GM21576 (cell line): ENCODE data around the gene ABCF2.

Experiments used
- ATAC-seq: cut with Tn5 transposase; IDR thresholded peaks from one replicate; pipeline ENCODE4 v1.9.1; 2021; ENCODE audit warnings: mild to moderate bottlenecking, moderate library complexity; ENCODE audit not compliant: unreplicated experiment

Gene ABCF2

DNA sequence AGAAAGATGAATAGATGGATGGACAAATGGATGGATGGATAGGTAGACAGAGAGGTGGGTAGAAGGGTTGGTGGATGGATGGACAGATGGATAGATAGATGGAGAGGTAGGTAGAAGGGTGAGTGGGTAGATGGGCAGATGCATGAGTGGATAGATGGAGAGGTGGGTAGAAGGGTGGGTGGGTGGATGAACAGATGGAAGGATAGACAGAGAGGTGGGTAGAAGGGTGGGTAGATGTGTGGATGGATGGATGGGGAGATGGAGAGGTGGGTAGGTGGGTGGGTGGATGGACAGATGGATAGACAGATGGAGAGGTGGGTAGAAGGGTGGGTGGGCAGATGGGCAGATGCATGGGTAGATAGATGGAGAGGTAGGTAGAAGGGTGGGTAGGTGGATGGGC, 29.1 kb downstream of the ABCF2 start:
- ATAC-seq = no peak

DNA sequence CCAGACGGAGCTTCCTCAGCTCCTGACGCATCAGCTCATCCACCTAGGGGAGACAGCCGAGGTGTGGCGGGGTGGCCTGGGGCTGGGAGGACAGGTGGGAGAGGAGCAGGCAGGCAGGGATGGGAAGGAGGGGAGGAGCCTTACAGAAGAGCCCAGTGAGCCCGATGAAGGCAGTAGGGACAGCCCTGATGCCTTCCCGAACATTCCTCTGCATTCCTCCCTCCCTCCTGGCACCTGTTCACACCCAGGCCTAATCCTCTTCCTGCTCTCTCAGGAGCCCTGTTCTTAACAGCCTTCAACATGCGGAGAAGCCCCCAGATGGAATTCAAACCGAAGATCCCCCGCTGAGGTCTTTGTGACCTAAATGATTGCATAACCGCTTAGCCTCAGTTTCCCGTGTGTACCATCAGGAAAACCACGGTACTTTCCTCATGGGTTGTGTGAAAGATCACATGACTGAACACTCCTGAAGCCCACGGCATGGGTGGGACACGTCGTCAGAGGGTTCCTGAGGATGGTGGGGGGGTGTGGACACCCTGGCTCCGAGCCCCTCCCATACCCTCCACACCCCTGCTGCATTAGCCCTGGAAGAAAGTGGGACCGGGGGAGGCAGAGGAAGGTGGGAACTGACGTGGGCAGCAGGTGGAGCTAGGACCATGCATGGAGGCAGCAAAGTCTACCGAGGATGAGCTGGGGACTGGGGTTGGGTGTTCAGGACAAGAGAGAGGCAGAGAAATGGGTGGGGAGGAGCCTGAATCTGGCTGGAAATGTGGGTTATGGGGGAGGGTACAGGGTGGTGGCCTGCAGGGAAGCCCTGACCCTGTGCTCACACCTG, 31.2 kb downstream of the ABCF2 start:
- no peak for ATAC-seq

DNA sequence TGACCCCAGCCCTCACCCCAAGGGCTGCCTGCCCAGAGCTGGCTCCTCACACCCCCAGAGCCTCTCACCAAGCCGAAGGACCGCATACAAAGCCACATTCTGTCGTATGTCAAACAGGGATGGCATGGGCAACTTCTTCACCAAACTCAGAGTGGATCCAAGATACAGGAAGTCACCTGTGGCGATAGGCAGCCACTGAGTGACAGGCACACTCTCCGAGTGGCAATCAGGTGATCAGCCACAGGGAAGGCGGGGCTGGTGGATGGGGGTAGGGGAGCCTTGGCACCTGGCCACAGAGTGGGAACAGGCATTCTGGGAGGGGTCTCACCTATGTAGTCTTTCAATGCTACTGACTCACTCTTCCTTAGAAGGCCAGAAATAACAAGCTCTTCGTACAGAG, 32.8 kb downstream of the ABCF2 start:
- no peak for ATAC-seq

DNA sequence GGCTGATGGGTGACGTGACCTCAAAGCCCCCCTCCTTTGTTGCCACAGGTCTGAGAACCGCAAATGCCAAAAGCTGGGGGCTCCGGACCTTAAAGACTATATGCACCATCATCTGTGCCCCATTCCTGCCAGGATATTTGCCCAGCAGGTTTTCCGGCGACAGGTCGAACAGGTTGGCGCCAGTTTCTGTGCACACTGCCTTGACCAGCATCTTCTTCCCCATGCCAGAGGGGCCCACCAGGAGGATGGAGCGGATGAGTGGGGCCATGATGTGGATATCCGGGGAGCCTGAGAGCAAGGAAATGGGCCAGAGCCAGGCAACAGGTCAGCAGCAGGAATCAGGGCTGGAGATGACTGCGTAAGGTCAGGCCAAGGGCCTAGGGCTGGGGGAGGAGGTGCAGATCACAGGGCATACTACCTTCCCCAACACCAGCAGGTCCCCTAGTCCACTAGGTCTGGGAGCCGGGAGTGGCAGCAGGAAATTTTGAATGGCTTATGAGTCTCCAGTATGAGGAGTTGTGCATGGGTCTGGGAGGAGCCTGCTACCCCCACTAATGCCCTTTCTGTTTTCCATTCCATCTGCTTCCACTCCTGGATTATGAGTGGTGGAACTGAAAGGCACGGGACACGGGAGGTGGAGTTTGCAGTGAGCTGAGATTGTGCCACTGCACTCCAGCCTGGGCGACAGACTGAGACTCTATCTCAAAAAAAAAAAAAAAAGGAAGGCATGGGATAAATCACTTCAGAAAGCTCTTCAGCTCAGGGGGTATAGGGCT, 33.6 kb downstream of the ABCF2 start:
- no peak for ATAC-seq

DNA sequence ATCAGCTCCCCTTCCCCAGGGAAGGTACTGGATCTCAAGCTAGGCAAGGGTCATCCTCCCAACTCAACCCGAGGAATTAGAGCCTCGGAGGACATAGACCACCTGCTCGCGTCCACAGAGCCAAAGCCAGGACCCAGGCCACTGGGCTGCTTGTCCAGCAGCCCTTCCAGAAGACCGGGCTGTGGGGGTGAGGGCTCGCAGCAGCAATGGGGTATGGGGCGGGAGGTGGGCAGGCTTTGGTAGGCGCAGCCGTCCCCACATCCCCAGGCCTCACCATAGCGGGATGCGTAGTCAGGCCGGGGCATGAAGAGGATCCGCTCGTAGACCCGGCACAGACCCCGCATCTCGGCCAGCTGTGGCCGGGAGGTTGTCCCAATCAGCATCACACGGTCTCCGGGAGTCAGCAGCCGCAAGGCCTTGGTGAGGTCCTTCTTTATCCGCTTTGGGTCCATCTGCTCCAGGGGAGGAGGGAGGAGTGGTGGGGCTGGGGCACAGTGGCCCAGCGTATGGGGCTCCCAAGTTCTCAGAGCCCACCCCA, 34.9 kb downstream of the ABCF2 start:
- ATAC-seq = no peak

DNA sequence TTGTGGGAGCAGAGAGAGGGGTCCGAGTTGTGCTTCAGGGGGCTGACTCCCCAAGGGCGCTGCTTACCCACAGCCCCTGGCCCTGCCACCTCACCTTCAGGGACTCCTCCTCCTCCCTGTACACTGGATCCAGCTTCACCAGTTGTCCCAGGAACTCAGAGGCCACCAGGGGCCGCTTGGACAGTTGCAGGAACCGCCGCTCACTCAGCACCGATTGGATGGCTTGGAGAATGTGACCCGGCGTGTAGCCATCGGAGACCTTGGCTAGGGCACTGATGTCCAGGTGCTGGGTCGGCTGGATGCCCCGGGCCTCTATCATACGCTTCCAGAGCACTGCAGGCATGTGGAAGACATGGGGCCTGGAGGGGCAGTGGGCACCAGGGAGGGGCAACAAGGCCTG, 35.5 kb downstream of the ABCF2 start:
- ATAC-seq = no peak

DNA sequence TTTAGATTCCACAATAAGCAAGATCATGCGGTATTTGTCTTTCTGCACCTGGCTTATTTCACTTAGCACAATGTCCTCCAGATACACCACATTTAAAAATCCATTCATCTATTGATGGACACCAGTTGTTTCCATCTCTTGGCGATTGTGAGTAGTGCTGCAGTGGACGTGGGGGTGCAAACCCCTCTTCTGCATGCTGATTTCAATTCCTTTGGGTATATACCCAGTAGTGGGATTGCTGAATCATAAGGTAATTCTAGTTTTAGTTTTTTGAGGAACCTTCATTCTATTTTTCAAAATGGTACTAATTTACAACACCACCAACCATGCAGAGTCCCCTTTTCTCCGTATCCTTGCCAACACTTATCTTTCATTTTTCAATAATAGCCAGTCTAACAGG, 38.0 kb downstream of the ABCF2 start:
- ATAC-seq = no peak

DNA sequence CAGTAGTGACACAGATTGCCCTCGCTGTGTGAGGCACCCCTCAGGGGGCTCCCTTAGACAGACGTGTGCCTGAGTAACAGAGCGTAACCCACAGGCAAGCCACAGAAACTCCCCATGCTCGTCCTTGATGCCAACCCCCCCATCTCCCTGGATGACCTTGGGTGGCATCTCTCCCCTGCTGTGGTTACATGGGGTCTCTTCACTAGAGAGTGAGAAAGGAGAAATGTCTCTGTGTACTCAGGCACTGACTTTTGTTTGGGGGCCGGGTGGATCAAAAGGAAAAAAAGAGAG, 38.8 kb downstream of the ABCF2 start:
- no peak for ATAC-seq

DNA sequence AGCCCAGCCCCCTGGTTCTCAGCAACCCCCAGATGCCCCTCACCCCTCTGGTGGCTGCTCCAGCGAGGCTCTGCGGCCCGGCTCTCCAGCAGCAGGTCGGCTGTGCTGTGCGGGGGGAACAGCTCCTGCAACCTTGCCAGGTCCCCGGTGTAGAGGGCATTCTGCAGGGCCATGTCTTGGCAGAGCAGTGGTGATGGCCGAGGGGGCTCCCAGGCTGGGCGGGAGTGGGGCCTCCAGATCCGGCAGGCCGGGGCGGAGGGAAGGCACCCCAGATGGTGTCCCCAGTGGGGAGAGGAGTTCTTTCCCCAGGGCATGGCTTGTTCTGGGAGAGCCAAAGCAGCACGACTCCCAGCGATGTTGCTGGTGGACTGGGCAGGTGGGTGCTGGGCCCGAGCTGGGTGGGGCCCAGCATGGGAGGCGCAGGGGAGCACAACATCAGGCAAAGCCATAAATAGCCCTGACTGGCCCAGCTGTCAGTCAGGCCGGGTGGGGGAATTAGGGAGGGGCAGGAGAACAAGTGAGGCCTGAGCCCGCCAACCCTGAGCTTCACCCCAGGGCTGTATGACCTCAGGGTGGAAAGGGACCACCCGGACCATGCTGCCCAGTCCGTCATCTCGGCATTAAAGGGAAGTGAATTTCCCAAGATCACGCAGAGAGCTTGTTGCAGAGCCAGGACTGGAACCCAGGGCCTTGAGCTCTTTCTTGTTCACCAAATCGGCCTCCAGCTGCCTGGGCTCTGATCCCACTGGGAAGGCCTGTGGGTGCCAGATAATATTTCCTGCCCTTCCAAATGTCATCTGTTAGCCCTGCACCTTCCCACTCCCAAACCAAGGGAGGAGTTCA, 39.4 kb downstream of the ABCF2 start:
- no peak for ATAC-seq

DNA sequence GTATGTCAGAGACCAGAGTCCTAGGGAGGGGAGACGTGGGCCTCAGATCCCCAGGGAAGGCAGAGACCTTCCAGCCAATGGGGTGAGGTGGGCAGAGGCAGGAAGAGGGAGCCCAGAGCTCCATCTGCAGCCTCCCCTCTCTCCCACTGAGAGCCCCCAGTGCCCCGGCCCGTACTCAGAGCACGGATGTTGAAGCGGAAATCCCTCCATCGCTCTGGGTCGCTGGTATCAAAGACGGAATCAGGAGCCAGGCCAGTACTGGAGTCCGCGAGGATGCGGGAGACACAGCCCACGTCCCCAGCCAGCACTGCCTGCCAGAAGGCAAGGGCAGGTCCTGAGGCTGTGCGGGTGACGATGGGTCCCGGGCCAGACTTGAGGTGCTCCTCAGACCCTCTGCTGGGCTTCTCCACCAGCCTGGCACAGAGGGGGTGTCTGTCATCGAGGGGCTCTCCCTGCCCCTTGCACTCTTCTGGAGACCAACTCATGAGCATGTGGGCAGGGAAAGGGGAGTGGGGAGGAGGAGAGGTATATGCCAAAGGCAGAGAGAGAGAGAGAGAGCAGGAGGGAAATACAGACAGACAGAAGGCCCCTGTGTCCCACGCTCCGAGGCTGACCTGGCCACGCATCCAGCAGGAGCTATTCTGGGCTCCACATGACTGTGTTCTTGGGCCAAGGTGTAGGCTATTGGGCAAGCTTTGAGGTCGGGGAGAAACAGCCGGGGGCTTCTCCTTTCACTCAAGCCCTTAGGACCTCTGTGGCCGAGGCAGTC, 40.2 kb downstream of the ABCF2 start, which contains the start of gene ASB10:
Gene ASB10, minus strand, starts transcription at position 611 of the 769 bp plus-strand sequence. Its CDS starts 120 bp downstream, at position 491.
- no peak for ATAC-seq

DNA sequence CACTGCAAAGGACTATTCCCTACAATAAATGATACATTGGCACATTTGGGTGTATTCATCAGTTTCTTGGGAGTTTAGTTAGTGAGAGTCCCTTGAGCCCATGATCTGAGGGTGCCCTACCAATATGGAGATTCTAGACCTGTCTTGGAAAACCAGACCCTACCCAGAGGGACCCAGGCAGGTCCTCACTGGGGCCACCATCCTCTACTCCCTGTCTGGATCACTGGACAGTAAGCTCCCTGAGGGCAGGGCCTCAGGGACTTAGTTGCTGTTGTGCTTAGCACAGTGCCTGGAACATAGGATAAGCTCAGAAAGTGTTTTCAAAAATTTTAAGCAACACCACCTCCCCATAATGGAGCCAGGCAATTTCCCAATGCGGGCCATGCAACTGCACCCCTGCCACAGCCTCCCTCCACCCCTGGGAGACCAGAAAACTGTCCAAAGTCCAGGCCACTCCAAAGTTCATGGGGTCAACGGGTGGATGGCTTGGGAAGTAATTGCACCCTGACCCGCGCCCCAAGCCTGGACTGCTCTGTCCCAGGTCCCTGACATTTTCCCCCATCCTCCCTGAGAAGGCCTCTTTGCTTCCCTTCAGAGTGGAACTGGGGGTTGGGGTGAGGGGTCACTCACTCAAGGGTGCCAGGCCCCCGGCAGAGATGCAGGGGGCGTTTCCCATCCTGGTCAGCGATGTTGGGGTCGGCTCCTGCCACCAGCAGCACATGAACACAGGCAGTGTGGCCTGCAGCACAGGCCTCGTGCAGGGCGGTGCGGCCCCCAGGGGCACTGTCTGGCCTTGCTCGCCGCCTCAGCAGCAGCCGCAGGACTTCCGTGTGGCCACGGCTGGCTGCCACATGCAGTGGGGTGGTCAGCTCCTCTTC, 41.0 kb downstream of the ABCF2 start:
- ATAC-seq = no peak

DNA sequence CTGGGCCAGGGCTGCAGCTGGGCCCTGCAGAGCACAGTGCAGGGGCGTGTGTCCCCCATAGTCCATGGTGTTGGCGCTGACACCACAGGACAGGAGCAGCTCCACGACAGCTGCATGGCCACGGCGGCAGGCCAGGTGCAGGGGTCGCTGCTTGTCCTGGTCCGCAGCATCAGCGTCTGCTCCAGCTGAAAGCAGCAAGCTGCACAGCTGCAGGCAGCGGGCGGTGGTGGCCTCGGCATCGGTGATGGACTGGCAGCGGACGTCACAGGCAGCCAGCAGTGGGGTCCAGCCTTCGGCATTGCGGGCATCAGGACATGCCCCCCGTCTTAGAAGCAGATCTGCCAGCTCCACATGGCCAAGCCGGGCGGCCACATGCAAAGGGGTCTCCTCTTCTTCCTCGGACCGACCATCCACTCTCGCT, 46.0 kb downstream of the ABCF2 start:
- no peak for ATAC-seq

DNA sequence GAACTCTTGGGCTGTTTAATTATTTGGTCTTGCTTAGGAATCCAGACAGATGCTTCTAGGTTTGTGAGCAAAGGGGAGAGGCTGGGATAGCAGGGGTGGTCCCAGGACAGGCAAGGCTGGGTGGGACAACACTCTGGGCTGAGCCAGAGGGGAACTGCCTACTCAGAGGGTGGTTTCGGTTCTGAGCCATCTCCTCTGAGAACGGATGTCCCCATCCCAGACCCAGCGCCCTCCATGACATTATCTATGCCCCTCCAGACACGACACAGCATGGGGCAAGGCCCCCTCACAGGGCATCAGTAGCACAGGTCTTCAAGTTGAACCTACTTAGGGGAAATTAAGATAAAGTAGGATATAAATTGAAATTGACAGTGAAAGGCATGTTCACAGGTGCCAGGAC, 47.1 kb downstream of the ABCF2 start:
- ATAC-seq = no peak

DNA sequence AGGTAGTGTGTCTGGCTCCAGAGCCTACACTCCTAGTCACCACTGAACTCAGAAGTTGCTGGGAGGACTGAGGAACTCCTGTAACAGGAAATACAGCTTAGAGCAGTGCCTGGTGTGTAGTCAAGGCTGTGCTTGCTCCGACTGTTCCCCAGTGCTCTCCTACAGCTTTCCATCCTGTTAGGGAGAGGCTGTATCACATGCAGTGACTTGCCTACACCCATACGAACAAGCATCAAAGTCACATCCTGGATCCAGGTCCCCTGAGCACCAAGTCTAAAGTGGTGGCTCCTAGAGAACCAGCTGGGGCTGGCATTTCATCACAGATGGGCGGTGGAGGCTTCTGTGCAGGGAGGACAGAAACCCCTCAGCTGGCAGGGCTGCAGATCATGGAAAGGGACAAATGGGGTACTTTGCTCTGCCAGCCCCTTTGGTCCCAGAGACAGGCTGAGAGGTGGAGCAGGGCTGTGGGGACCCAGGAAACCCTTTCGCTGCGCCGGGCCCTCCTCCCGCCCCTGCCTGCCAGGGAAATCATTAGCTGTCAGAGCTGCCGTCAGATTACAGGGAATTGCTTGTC, 47.6 kb downstream of the ABCF2 start:
- no peak for ATAC-seq

DNA sequence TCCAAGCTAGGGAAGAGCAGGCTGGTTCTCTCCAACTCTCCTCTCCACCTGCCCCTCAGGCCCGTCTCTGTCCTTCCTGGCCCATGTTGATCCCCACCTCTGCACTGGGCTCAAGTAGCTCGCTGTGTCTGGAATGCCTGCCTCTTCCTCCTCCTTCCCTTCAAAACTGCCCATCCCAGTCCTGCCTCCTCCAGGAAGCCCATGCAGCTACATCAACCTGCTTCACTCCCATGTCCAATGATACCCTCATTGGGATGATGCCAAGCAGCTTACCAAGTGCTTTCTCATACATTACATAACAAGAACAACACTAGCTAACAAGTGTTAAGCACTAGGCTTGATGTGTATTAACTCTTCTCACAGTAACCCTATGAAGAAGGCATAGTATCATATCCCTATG, 48.2 kb downstream of the ABCF2 start:
- no peak for ATAC-seq

DNA sequence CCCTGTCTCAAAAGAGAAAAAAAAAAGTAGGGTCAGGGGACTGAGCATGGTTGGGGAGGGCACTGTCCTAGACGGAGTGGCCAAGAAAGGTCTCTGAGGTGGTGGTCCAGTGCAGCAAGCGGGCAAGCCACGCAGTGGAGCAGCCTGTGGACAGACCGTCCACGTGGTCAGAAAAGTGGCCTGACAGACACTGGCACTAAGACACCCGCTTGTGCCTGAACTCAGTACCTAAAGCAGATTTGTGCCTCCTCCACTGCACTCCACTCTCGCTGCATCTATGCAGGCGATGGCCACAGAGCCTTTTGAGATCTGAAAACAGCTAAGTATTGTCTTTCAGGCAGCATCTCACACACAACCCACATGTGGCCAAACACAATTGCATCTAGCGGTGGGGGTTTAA, 48.8 kb downstream of the ABCF2 start:
- no peak for ATAC-seq

DNA sequence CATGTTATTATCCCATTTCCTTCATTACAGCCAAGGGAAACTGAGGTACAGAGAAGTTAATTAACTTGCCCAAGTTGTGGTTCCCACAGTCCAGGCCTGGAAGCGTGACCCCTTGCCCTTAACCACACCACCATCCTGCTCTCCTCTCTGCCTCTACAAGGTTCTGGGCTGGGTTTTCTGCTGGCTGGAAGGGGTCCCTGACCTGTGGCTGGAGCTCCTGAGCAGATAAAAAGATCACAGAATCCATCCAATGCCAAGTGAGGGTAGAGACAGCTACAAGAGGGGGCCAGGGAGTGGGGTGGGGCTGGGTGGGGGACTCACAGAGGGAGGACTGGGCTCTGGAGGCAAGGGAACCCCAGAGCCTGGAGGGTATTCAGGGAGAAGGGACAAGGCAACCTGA, 49.7 kb downstream of the ABCF2 start:
- ATAC-seq = no peak

DNA sequence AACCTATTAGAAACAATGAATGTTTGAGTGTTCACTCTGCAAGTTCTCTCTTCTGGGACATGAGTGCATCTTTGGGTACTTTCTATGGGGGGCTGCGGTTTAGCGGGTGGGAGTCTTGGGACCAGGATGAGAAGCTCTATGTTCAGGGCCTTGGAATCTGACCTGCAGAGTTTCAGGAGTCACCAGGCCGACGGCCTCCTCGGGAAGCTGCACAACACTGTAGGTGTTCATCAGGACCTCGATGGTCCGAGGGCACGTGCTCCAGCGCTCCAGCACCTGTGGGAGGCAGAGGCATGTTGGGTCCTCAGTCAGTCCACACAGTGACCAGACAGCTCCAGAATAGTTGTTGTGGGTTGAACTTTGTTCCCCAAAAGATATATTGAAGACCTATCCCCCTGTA, 50.6 kb downstream of the ABCF2 start:
- ATAC-seq = no peak

DNA sequence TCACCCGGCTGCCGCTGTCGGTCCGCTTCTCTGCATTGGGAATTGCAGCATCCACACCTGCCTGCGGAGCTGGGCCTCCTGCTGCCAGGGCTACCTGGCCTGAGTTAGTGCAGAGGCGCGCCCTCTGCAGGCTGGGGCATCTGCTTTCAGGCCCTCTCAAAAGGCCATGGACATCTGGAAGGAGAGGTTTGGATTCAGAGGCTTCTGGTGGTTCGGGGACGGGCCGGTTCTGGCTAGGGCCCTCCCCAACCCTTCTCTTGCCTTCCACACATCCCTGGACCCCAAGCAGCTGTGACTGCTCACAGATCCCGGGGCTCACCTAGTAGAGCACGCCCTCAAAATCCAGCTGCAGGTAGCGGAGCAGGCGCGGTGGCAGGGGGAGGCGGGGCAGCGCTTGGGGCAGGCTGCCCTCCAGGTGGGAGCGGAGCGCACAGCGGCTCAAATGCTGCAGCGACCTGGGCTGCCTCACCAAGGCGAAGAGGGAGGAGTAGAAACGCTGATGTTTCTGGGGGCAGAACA, 51.2 kb downstream of the ABCF2 start:
- no peak for ATAC-seq
